Vagina (tissue), 2 donors: ENCODE measurements around the gene LTBR. TPM values are rescaled to one million over a fixed set of nuclear protein-coding genes. Genes with fewer than 3 reads are reported as not detected.

Source experiments
- DNase-seq, 2 donors: peaks; one replicate each; pipeline ENCODE4 v3.0.0-alpha.2; 2017; ENCODE audit errors: extremely low spot score in 2 of 2
- H3K27ac ChIP-seq: fragments of 200-600 bp; sonication (generic); one replicate; pipeline ENCODE4 v1.5.1; 2019
- H3K27me3 ChIP-seq: fragments of 200-600 bp; sonication (generic); one replicate; pipeline ENCODE4 v1.5.1; 2019
- H3K36me3 ChIP-seq, 2 donors: fragments of 200-600 bp; sonication (generic); one replicate each; pipeline ENCODE4 v1.5.1; 2017 to 2019
- H3K4me1 ChIP-seq: fragments of 200-600 bp; sonication (generic); one replicate; pipeline ENCODE4 v1.5.1; 2019
- H3K4me3 ChIP-seq, 2 donors: fragments of 200-600 bp; sonication (generic); 1 replicate in 1 of 2; 2 replicates in 1 of 2; pipeline ENCODE4 v1.5.1; 2016 to 2019
- H3K9me3 ChIP-seq: fragments of 200-600 bp; sonication (generic); one replicate; pipeline ENCODE4 v1.5.1; 2019
- POLR2A ChIP-seq, 2 donors: fragments of 450-650 bp; IDR thresholded peaks; one replicate each; pipeline ENCODE4 v1.6.1; 2017; ENCODE audit warnings: antibody characterized with exemption in 2 of 2, mild to moderate bottlenecking in 2 of 2, moderate library complexity in 2 of 2
- POLR2AphosphoS5 ChIP-seq, 2 donors: sonication (generic); formaldehyde crosslinking; IDR thresholded peaks; one replicate each; pipeline ENCODE4 v1.9.0; 2017; ENCODE audit warnings: antibody characterized with exemption in 2 of 2, mild to moderate bottlenecking in 2 of 2, low read depth in 1 of 2; ENCODE audit not compliant: insufficient read depth in 1 of 2
- intact Hi-C: fragments of 100-400 bp; cut with DNase I; formaldehyde crosslinking; loops from one replicate; pipeline ENCODE4 v1.15.1; 2023
- total RNA-seq: library from RNA; depleted of rRNA; stranded (reverse); fragments of >200 nt; gene quantifications from one replicate; pipeline ENCODE4 v1.2.3, GENCODE V29; 2016
- TF ChIP-seq, protein P1 (sequence below), 3 experiments: fragments of 450-650 bp in 2 of 3; fragments of 200-600 bp in 1 of 3; sonication (generic) in 1 of 3; IDR thresholded peaks; one replicate each; pipeline ENCODE4 v1.5.1; 2017 to 2019; ENCODE audit warnings: antibody characterized with exemption in 3 of 3, mild to moderate bottlenecking in 2 of 3, moderate library complexity in 2 of 3

Gene LTBR
- total RNA-seq, 1 donor from 2014 or later = 146 TPM

DNA sequence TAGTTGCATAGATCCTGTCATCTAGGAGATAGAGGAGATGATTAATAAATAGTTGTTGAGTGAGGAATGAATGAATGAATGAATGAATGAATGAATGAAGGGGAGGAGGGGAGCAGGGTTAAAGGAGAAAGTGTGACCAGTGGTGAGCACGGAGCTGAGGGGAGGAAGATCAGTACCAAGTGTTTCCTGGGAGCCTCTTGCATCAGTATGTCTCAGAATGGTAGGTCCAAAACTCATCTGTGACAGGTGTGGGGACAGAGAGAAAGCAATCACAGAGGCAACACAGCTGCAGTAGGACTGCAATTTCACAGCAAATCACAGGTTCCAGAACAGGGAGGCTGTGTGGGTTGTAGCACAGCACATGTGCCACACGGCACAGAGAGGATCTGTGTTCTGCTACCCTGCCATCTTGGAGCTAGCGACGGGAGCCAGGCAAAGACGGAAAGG is 27.6 kb upstream of the LTBR start:
- Histone ChIP-seq H3K4me3 (no peak overlapping the region), H3K4me1 (peaks cover 9% of the 10 kb centered on the region), H3K27ac (no peak overlapping the region), H3K9me3 (no peaks in the 10 kb centered on the region), H3K36me3 (no peaks in the 10 kb centered on the region), H3K27me3 (no peaks in the 10 kb centered on the region)
- intact Hi-C loops = no loop called here
- TF ChIP-seq, protein P1, sequence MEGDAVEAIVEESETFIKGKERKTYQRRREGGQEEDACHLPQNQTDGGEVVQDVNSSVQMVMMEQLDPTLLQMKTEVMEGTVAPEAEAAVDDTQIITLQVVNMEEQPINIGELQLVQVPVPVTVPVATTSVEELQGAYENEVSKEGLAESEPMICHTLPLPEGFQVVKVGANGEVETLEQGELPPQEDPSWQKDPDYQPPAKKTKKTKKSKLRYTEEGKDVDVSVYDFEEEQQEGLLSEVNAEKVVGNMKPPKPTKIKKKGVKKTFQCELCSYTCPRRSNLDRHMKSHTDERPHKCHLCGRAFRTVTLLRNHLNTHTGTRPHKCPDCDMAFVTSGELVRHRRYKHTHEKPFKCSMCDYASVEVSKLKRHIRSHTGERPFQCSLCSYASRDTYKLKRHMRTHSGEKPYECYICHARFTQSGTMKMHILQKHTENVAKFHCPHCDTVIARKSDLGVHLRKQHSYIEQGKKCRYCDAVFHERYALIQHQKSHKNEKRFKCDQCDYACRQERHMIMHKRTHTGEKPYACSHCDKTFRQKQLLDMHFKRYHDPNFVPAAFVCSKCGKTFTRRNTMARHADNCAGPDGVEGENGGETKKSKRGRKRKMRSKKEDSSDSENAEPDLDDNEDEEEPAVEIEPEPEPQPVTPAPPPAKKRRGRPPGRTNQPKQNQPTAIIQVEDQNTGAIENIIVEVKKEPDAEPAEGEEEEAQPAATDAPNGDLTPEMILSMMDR (IDR thresholded peaks at IDR 0.05) = no peak
- TF ChIP-seq POLR2A (IDR thresholded peaks at IDR 0.05) (no peak), POLR2AphosphoS5 (IDR thresholded peaks at IDR 0.05; ENCODE audit: insufficient read depth in 1 of 2, low read depth in 1 of 2) (no peak)
- no peak for DNase-seq

DNA sequence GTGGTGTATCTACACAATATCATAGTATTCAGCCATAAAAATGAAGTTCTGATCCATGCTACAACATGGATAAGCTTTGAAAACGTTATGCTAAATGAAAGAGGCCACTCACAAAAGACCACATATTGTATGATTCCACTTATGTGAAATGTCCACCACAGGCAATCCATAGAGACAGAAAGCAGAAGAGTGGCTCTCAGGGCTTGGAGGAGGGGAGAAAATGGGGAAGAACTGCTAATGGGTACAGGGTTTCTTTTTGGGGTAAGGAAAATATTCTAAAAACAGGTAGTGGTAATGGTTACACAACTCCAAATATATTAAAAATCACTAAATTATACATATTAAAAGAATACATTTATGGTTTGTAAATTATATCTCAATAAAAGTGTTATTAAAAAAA is 25.1 kb upstream of the LTBR start:
- no peak for DNase-seq
- no peaks in the 10 kb centered on the region for H3K27me3 ChIP-seq
- no peak overlapping the region for H3K27ac ChIP-seq
- H3K4me1 ChIP-seq = peaks cover 24% of the 10 kb centered on the region
- intact Hi-C loops = no loop called here
- H3K9me3 ChIP-seq = no peaks in the 10 kb centered on the region
- TF ChIP-seq POLR2AphosphoS5 (IDR thresholded peaks at IDR 0.05; ENCODE audit: insufficient read depth in 1 of 2, low read depth in 1 of 2) (no peak), POLR2A (IDR thresholded peaks at IDR 0.05) (no peak)
- TF ChIP-seq, protein P1 (IDR thresholded peaks at IDR 0.05) = no peak
- H3K4me3 ChIP-seq = no peak overlapping the region
- no peaks in the 10 kb centered on the region for H3K36me3 ChIP-seq

DNA sequence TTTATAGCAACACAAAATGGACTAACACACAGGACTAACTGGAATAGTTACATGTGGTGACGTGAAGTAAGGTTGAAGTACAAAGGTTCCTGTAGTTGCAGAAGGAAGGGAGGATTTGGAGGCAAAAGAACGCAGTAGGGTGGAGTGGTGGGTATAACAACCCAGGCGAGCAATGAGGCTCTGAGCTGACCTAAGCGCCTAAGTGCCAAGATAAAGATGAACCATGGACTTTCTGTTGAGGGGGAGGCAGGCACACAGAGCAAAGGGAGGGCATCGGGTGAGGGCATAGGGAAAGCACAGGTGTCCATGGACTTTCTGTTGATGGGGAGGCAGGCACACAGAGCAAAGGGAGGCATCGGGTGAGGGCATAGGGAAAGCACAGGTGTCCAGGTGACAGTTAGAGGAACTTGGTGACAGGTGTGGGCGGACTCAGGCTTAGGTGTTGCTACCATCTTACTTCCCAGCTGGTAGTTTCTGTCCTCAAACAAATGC is 23.8 kb upstream of the LTBR start:
- Histone ChIP-seq H3K9me3 (no peaks in the 10 kb centered on the region), H3K27ac (no peak overlapping the region), H3K4me1 (peaks cover 30% of the 10 kb centered on the region), H3K4me3 (no peak overlapping the region), H3K27me3 (no peaks in the 10 kb centered on the region), H3K36me3 (no peaks in the 10 kb centered on the region)
- intact Hi-C loops = no loop called here
- TF ChIP-seq POLR2A (IDR thresholded peaks at IDR 0.05) = no peak
- TF ChIP-seq POLR2AphosphoS5 (IDR thresholded peaks at IDR 0.05; ENCODE audit: insufficient read depth in 1 of 2, low read depth in 1 of 2) = no peak
- TF ChIP-seq, protein P1 (IDR thresholded peaks at IDR 0.05) = no peak
- DNase-seq = peak in 1 of 2 donors; percentile 77

GRCh38 chr12:6360578-6361490 is 23.1 kb upstream of the LTBR start:
- H3K4me1 ChIP-seq = peaks cover 30% of the 10 kb centered on the region
- H3K36me3 ChIP-seq = no peaks in the 10 kb centered on the region
- H3K27ac ChIP-seq = peak overlapping the region; percentile 98
- TF ChIP-seq POLR2A (IDR thresholded peaks at IDR 0.05) = no peak
- TF ChIP-seq, protein P1 (IDR thresholded peaks at IDR 0.05) = no peak
- intact Hi-C loops = no loop called here
- no peaks in the 10 kb centered on the region for H3K9me3 ChIP-seq
- H3K4me3 ChIP-seq = no peak overlapping the region
- H3K27me3 ChIP-seq = no peaks in the 10 kb centered on the region
- peak in 1 of 2 donors; percentile 65 for DNase-seq

DNA sequence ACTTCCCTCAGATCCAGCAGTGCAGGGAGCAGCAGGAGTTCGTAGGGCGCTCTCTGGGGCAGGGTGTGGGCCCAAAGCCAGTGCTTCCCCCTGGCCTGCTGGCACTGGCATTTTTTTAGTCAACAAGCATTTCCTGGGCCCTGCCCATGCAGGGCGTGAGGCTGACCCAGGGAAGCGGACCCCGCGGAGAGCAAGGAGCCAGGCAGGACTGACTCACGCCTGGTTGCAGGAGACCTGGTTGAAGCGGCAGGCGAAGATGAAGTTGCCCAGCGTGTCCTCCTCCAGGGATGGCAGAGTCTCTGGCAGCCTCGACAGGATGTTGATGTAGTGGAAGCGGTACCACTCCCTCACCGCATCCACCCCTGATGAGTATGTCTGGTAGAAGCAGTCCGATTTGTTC is 22.1 kb upstream of the LTBR start:
- no peaks in the 10 kb centered on the region for H3K36me3 ChIP-seq
- H3K27ac ChIP-seq = peak overlapping the region; percentile 98
- no peaks in the 10 kb centered on the region for H3K27me3 ChIP-seq
- TF ChIP-seq POLR2AphosphoS5 (IDR thresholded peaks at IDR 0.05; ENCODE audit: insufficient read depth in 1 of 2, low read depth in 1 of 2) = peak in 1 of 2 donors; percentile 42
- no peak for TF ChIP-seq POLR2A (IDR thresholded peaks at IDR 0.05)
- DNase-seq = peak in 1 of 2 donors; percentile 85
- no peaks in the 10 kb centered on the region for H3K9me3 ChIP-seq
- no peak overlapping the region for H3K4me3 ChIP-seq
- H3K4me1 ChIP-seq = peaks cover 30% of the 10 kb centered on the region
- intact Hi-C loops = no loop called here
